ENCODE results near the gene TRIM9.

The TRIM9 gene

GRCh38 chr14:51139121-51139681 is 44.3 kb upstream of the TRIM9 start:
- no peak for TF ChIP-seq EZH2phosphoT487 (IDR thresholded peaks at IDR 0.05; ENCODE audit: borderline replicate concordance)
- TF ChIP-seq, protein P1, sequence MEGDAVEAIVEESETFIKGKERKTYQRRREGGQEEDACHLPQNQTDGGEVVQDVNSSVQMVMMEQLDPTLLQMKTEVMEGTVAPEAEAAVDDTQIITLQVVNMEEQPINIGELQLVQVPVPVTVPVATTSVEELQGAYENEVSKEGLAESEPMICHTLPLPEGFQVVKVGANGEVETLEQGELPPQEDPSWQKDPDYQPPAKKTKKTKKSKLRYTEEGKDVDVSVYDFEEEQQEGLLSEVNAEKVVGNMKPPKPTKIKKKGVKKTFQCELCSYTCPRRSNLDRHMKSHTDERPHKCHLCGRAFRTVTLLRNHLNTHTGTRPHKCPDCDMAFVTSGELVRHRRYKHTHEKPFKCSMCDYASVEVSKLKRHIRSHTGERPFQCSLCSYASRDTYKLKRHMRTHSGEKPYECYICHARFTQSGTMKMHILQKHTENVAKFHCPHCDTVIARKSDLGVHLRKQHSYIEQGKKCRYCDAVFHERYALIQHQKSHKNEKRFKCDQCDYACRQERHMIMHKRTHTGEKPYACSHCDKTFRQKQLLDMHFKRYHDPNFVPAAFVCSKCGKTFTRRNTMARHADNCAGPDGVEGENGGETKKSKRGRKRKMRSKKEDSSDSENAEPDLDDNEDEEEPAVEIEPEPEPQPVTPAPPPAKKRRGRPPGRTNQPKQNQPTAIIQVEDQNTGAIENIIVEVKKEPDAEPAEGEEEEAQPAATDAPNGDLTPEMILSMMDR (conservative IDR thresholded peaks at IDR 0.05; ENCODE audit: low read length), result no peak
- H3K9ac ChIP-seq (ENCODE audit: low read depth, low read length, poor library complexity, severe bottlenecking), result no peak overlapping the region
- H3K79me2 ChIP-seq (ENCODE audit: insufficient read depth, low read length), result no peaks in the 10 kb centered on the region
- no peaks in the 10 kb centered on the region for H3K4me1 ChIP-seq (ENCODE audit: insufficient read depth, low read length, poor library complexity, severe bottlenecking)
- H4K20me1 ChIP-seq (ENCODE audit: insufficient read depth, low read length, poor library complexity, severe bottlenecking), result no peaks in the 10 kb centered on the region
- H3K4me2 ChIP-seq (ENCODE audit: low read depth, low read length, poor library complexity, severe bottlenecking), result no peak overlapping the region
- H3K4me3 ChIP-seq (ENCODE audit: low read length, poor library complexity, severe bottlenecking), result no peak overlapping the region
- H3K36me3 ChIP-seq (ENCODE audit: insufficient read depth, low read length), result no peaks in the 10 kb centered on the region
- no peaks in the 10 kb centered on the region for H3K9me2 ChIP-seq (replicated peaks; ENCODE audit: low read depth, low read length)
- no peaks in the 10 kb centered on the region for H3F3A ChIP-seq (ENCODE audit: low read depth)
- H2AFZ ChIP-seq (ENCODE audit: low read length), result no peak overlapping the region
- H3K27me3 ChIP-seq (ENCODE audit: insufficient read depth, low read length, poor library complexity, severe bottlenecking), result no peaks in the 10 kb centered on the region
- H3K9me3 ChIP-seq (ENCODE audit: insufficient read depth, low read depth, low read length), result no peaks in the 10 kb centered on the region

GRCh38 chr14:51138404-51139103 is 43.6 kb upstream of the TRIM9 start:
- Histone ChIP-seq H3K4me3 (ENCODE audit: low read length, poor library complexity, severe bottlenecking) (no peak overlapping the region), H3K9ac (ENCODE audit: low read depth, low read length, poor library complexity, severe bottlenecking) (no peak overlapping the region), H2AFZ (ENCODE audit: low read length) (no peak overlapping the region), H3K27me3 (ENCODE audit: insufficient read depth, low read length, poor library complexity, severe bottlenecking) (no peaks in the 10 kb centered on the region), H3F3A (ENCODE audit: low read depth) (no peaks in the 10 kb centered on the region), H3K9me3 (ENCODE audit: insufficient read depth, low read depth, low read length) (no peaks in the 10 kb centered on the region), H4K20me1 (ENCODE audit: insufficient read depth, low read length, poor library complexity, severe bottlenecking) (no peaks in the 10 kb centered on the region), H3K4me1 (ENCODE audit: insufficient read depth, low read length, poor library complexity, severe bottlenecking) (no peaks in the 10 kb centered on the region), H3K79me2 (ENCODE audit: insufficient read depth, low read length) (no peaks in the 10 kb centered on the region), H3K4me2 (ENCODE audit: low read depth, low read length, poor library complexity, severe bottlenecking) (no peak overlapping the region), H3K36me3 (ENCODE audit: insufficient read depth, low read length) (no peaks in the 10 kb centered on the region), H3K9me2 (replicated peaks; ENCODE audit: low read depth, low read length) (no peaks in the 10 kb centered on the region)
- TF ChIP-seq, protein P1 (conservative IDR thresholded peaks at IDR 0.05; ENCODE audit: low read length), result no peak
- no peak for TF ChIP-seq EZH2phosphoT487 (IDR thresholded peaks at IDR 0.05; ENCODE audit: borderline replicate concordance)

DNA sequence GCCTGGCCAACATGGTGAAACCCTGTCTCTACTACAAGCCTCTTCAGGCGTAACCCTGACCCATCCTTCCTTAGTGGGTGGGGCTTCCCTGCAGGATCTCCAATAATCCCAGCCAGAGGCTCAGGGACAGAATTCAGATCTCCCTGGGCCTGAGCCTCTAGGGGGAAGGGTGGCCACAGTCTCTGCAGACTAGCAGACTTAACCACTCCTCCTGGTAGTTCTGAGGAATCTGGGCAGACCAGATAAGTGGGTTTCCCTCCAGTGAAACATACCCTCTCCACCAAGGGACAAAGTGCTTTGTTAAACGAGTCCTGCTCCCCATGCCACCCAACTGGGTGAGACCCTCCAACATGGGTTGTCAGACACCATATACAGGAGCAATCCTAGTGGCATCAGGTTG is 36.6 kb upstream of the TRIM9 start:
- TF ChIP-seq EZH2phosphoT487 (IDR thresholded peaks at IDR 0.05; ENCODE audit: borderline replicate concordance), result no peak
- TF ChIP-seq, protein P1 (conservative IDR thresholded peaks at IDR 0.05; ENCODE audit: low read length), result no peak
- no peaks in the 10 kb centered on the region for H4K20me1 ChIP-seq (ENCODE audit: insufficient read depth, low read length, poor library complexity, severe bottlenecking)
- no peak overlapping the region for H2AFZ ChIP-seq (ENCODE audit: low read length)
- no peaks in the 10 kb centered on the region; the same call in 1 of the 2 replicates for H3K9me3 ChIP-seq (ENCODE audit: insufficient read depth, low read depth, low read length)
- no peaks in the 10 kb centered on the region for H3F3A ChIP-seq (ENCODE audit: low read depth)
- H3K36me3 ChIP-seq (ENCODE audit: insufficient read depth, low read length), result no peaks in the 10 kb centered on the region
- H3K79me2 ChIP-seq (ENCODE audit: insufficient read depth, low read length), result no peaks in the 10 kb centered on the region
- H3K27me3 ChIP-seq (ENCODE audit: insufficient read depth, low read length, poor library complexity, severe bottlenecking), result no peaks in the 10 kb centered on the region
- H3K9me2 ChIP-seq (replicated peaks; ENCODE audit: low read depth, low read length), result no peaks in the 10 kb centered on the region
- no peak overlapping the region for H3K4me2 ChIP-seq (ENCODE audit: low read depth, low read length, poor library complexity, severe bottlenecking)
- no peak overlapping the region for H3K4me3 ChIP-seq (ENCODE audit: low read length, poor library complexity, severe bottlenecking)
- no peaks in the 10 kb centered on the region for H3K4me1 ChIP-seq (ENCODE audit: insufficient read depth, low read length, poor library complexity, severe bottlenecking)
- no peak overlapping the region for H3K9ac ChIP-seq (ENCODE audit: low read depth, low read length, poor library complexity, severe bottlenecking)
